Transverse colon (tissue), 4 donors: Measurements from ENCODE around the gene RFTN1. TPM values are rescaled to one million over a fixed set of nuclear protein-coding genes. Genes with fewer than 3 reads are reported as not detected.

Experiments
- DNase-seq: peaks from one replicate; pipeline ENCODE4 v3.0.0-alpha.2; 2019
- H3K27ac ChIP-seq, 4 donors: fragments of 200-600 bp; sonication (generic); 2 replicates each; pipeline ENCODE4 v1.5.1; 2016 to 2018; ENCODE audit warnings: inconsistent platforms in 4 of 4
- H3K27me3 ChIP-seq: fragments of 200-600 bp; sonication (generic); 2 replicates; pipeline ENCODE4 v1.5.1; 2017; ENCODE audit warnings: inconsistent platforms
- H3K36me3 ChIP-seq, 4 donors: fragments of 200-600 bp; sonication (generic); 2 replicates each; pipeline ENCODE4 v1.5.1; 2017 to 2019; ENCODE audit warnings: inconsistent platforms in 4 of 4
- H3K4me1 ChIP-seq, 4 donors: fragments of 200-600 bp; sonication (generic); 2 replicates each; pipeline ENCODE4 v1.5.1; 2017 to 2020; ENCODE audit warnings: inconsistent platforms in 4 of 4
- H3K4me3 ChIP-seq, 4 donors: fragments of 200-600 bp; sonication (generic); 1 replicate in 1 of 4; 2 replicates in 3 of 4; pipeline versions ENCODE4 v1.5.1 to v1.6.1; 2017 to 2019; ENCODE audit warnings: inconsistent platforms in 4 of 4
- H3K9me3 ChIP-seq, 2 donors: fragments of 200-600 bp; sonication (generic); 2 replicates each; pipeline ENCODE4 v1.5.1; 2017 to 2019; ENCODE audit warnings: inconsistent platforms in 2 of 2
- CTCF ChIP-seq, 5 experiments: fragments of 200-600 bp in 3 of 5; fragments of 450-650 bp in 2 of 5; sonication (generic) in 3 of 5; IDR thresholded peaks; 1 replicate in 2 of 5; 2 replicates in 3 of 5; pipeline ENCODE4 v1.5.1; 2016 to 2017; ENCODE audit warnings: antibody characterized with exemption in 5 of 5, inconsistent platforms in 3 of 5, mild to moderate bottlenecking in 2 of 5, moderate library complexity in 1 of 5
- EP300 ChIP-seq: sonication (generic); formaldehyde crosslinking; IDR thresholded peaks from one replicate; pipeline ENCODE4 v1.6.1; 2017; ENCODE audit warnings: antibody characterized with exemption, low read depth
- POLR2A ChIP-seq: fragments of 450-650 bp; IDR thresholded peaks from one replicate; pipeline ENCODE4 v1.6.1; 2016; ENCODE audit warnings: antibody characterized with exemption, mild to moderate bottlenecking, moderate library complexity
- POLR2AphosphoS5 ChIP-seq, 3 donors: sonication (generic); formaldehyde crosslinking; IDR thresholded peaks; one replicate each; pipeline ENCODE4 v1.6.1; 2016; ENCODE audit warnings: antibody characterized with exemption in 3 of 3
- WGBS, 2 donors: methylation state at CpG; one replicate each; pipeline ENCODE4 v1.1.5; 2018; ENCODE audit warnings: low coverage in 1 of 2; 5-methylcytosine and 5-hydroxymethylcytosine counted together
- in situ Hi-C, 4 donors: fragments of 200-750 bp; cut with MboI; loops; one replicate each; pipeline versions ENCODE4 v1.15.0 to v1.15.1; 2017; ENCODE audit warnings: low sequenced_read_pairs in 3 of 4, low pct_ligation_motif_present in 1 of 4, low pct_unique_long_range_greater_than_20kb in 1 of 4
- intact Hi-C: fragments of 100-400 bp; cut with DNase I; formaldehyde crosslinking; loops from one replicate; pipeline ENCODE4 v1.15.1; 2023; ENCODE audit warnings: low total_unique reads
- total RNA-seq, 4 donors: library from RNA; depleted of rRNA; stranded (reverse); fragments of >200 nt; gene quantifications; one replicate each; pipeline ENCODE4 v1.1.0, GENCODE V29; 2016

The RFTN1 gene
- total RNA-seq, 4 donors from 2014 or later: 6.7 to 25.7 (median 15.7) TPM

DNA sequence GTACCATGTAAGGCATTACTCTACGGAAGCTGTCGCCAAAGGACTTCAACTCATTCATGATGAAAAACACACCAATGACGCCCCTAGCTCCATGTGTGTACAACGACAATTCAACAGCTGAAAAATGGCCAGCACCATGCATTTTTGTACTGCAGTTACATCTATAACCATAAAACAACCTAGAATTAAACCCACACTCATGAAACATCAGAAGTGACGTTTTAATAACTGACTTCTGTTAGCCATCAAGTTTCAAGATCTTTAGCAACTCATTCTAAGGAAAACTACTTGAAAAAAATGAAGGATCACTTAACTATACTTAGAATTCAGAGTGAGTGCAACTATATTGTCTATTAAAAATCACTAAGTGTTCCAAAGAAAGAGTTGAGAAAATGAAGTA, 84.9 kb downstream of the RFTN1 start:
- Histone ChIP-seq H3K36me3 (no peaks in the 10 kb centered on the region), H3K27ac (peak overlapping the region in 3 of 4 donors; percentile 7 to 69 (median 36)), H3K4me3 (no peak overlapping the region), H3K9me3 (no peaks in the 10 kb centered on the region), H3K27me3 (no peaks in the 10 kb centered on the region), H3K4me1 (no peaks in the 10 kb centered on the region)
- no peak for DNase-seq
- TF ChIP-seq EP300: no peak
- intact Hi-C loops: loop anchor here (1.0 kb wide), 1 partner anchor 26 kb away; no protein-coding TSS in a partner anchor
- 64 to 83% methylated on average over 3 to 5 of the region's 5 CpGs for WGBS, 2 donors
- in situ Hi-C loops: no loop called here

DNA sequence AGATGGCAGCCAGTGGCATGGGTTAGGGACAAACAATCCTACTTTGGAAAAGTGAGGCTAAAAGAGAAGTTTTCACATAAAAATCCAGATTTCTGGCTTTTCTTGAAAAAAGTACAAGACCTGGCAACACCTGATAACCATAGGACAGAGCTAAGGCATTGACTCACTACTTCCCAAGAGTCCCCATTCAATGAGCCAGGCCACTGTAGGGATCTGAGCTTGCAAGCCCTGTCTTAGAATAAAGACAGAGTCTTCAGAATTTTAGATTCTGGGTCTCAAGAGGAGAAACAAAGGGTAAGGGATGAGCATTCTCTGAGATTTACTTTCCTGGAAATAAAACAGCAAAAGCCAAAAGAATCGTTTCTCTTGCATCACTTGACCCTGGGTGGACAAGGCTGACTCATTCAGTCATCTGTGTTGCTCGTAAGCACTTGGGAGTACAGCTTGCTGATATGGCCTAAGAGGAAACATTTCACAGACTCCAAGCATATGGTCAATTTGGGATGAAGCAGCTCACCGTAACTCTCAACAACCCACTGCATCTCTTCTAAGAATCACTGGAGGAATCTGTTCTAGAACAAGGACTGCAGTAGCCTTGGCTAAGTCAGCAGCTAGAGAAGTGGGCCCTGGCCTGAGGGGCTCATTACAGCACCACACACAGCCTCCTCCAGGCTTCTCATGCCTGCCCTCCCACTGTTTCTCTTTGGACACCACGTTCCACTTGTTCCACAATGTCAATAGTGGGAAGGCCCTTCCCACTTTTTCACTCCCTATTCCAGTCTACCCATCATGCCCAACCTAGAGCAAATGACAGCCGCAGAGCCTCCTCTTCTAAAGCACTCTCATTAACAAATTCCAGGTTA, 86.2 kb downstream of the RFTN1 start:
- peak; percentile 14 for DNase-seq
- 49 to 66% methylated on average over 2 to 5 of the region's 5 CpGs for WGBS, 2 donors

GRCh38 chr3:16426665-16427064, 86.8 kb downstream of the RFTN1 start:
- H3K9me3 ChIP-seq: no peaks in the 10 kb centered on the region
- in situ Hi-C loops: no loop called here
- H3K4me3 ChIP-seq: no peak overlapping the region
- no peak for DNase-seq
- no peaks in the 10 kb centered on the region for H3K36me3 ChIP-seq
- TF ChIP-seq EP300 (no peak), POLR2AphosphoS5 (IDR thresholded peaks at IDR 0.05) (no peak), POLR2A (no peak), CTCF (IDR thresholded peaks at IDR 0.05) (no peak)
- intact Hi-C loops: no loop called here
- peak overlapping the region; percentile 29 to 69 (median 40) for H3K27ac ChIP-seq
- no peaks in the 10 kb centered on the region for H3K27me3 ChIP-seq
- whole genome bisulfite sequencing, 2 donors: 97 to 100% methylated on average over 2 of the region's 2 CpGs
- no peaks in the 10 kb centered on the region for H3K4me1 ChIP-seq

More for the DNA sequence above, 86.2 kb downstream of the RFTN1 start:
- TF ChIP-seq POLR2AphosphoS5 (IDR thresholded peaks at IDR 0.05) (peak; percentile 30 to 82 (median 67)), EP300 (no peak)
- intact Hi-C loops: no loop called here
- Histone ChIP-seq H3K27me3 (no peaks in the 10 kb centered on the region), H3K36me3 (no peaks in the 10 kb centered on the region), H3K4me1 (no peaks in the 10 kb centered on the region), H3K4me3 (no peak overlapping the region), H3K9me3 (no peaks in the 10 kb centered on the region), H3K27ac (peak overlapping the region; percentile 36 to 69 (median 52))
- in situ Hi-C loops: no loop called here

DNA sequence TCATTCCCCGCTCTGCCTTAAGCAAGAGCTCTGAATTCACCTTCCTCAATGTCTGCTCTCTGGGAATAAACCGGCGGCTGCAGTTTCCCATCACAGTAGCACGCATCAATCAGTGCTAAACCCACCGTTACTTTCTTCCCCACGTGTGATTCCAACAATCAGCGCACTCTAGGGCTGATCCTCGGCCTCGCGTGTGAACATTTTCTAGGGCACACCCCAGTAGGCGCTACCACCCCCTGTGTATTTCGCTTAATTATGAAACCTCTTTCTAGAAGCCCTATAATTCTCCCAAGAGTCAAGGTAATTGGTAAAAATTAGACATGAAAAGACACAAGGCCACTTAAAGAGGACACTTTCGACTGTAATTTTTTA, 87.5 kb downstream of the RFTN1 start:
- H3K36me3 ChIP-seq: no peaks in the 10 kb centered on the region
- no peaks in the 10 kb centered on the region for H3K4me1 ChIP-seq
- intact Hi-C loops (no loop called here), in situ Hi-C loops (no loop called here)
- no peak overlapping the region for H3K27ac ChIP-seq
- 88 to 94% methylated on average over 12 to 13 of the region's 13 CpGs for WGBS, 2 donors
- DNase-seq: no peak
- no peaks in the 10 kb centered on the region for H3K27me3 ChIP-seq
- TF ChIP-seq CTCF (IDR thresholded peaks at IDR 0.05) (no peak), POLR2A (no peak), EP300 (no peak), POLR2AphosphoS5 (IDR thresholded peaks at IDR 0.05) (no peak)
- H3K4me3 ChIP-seq: no peak overlapping the region
- no peaks in the 10 kb centered on the region for H3K9me3 ChIP-seq

GRCh38 chr3:16425398-16426028, 88.0 kb downstream of the RFTN1 start:
- TF ChIP-seq EP300 (no peak), CTCF (IDR thresholded peaks at IDR 0.05) (no peak), POLR2AphosphoS5 (IDR thresholded peaks at IDR 0.05) (no peak), POLR2A (no peak)
- Histone ChIP-seq H3K36me3 (no peaks in the 10 kb centered on the region), H3K9me3 (no peaks in the 10 kb centered on the region), H3K4me1 (no peaks in the 10 kb centered on the region), H3K27me3 (no peaks in the 10 kb centered on the region), H3K27ac (no peak overlapping the region), H3K4me3 (no peak overlapping the region)
- intact Hi-C loops (no loop called here), in situ Hi-C loops (no loop called here)
- WGBS, 2 donors: 74 to 94% methylated on average over 8 to 12 of the region's 12 CpGs
- DNase-seq: no peak
